ENCODE measurements around the gene XYLT1. TPM values are rescaled to one million over a fixed set of nuclear protein-coding genes. Genes with fewer than 3 reads are reported as not detected.

The XYLT1 gene
- total RNA-seq, 1 donor from 2014 or later, result 12.3 TPM

- Mint-ChIP-seq H3K27ac (no peak overlapping the region), H3K4me3 (ENCODE audit: low read depth) (no peak overlapping the region), H3K9me3 (ENCODE audit: low read depth) (no peaks in the 10 kb centered on the region), H3K27me3 (no peaks in the 10 kb centered on the region), H3K4me1 (ENCODE audit: low read depth) (peaks cover 23% of the 10 kb centered on the region), H3K36me3 (ENCODE audit: insufficient read depth) (no peaks in the 10 kb centered on the region)
- DNase-seq (ENCODE audit: low spot score, unreplicated experiment), result no peak
- TF ChIP-seq CTCF (IDR thresholded peaks at IDR 0.05; ENCODE audit: unreplicated experiment), result no peak
These were observed 197.6 kb downstream of the XYLT1 start for GRCh38 chr16:17273142-17273561.

- no peak for TF ChIP-seq CTCF (IDR thresholded peaks at IDR 0.05; ENCODE audit: unreplicated experiment)
- DNase-seq (ENCODE audit: low spot score, unreplicated experiment), result no peak
- no peak overlapping the region for H3K27ac Mint-ChIP-seq
- no peaks in the 10 kb centered on the region for H3K27me3 Mint-ChIP-seq
- H3K36me3 Mint-ChIP-seq (ENCODE audit: insufficient read depth), result no peaks in the 10 kb centered on the region
- peaks cover 23% of the 10 kb centered on the region for H3K4me1 Mint-ChIP-seq (ENCODE audit: low read depth)
- no peak overlapping the region for H3K4me3 Mint-ChIP-seq (ENCODE audit: low read depth)
- no peaks in the 10 kb centered on the region for H3K9me3 Mint-ChIP-seq (ENCODE audit: low read depth)
These were observed 198.0 kb downstream of the XYLT1 start for GRCh38 chr16:17272716-17273115.

GRCh38 chr16:17271687-17272086 is 199.1 kb downstream of the XYLT1 start:
- H3K9me3 Mint-ChIP-seq (ENCODE audit: low read depth), result no peaks in the 10 kb centered on the region
- H3K27me3 Mint-ChIP-seq, result no peaks in the 10 kb centered on the region
- no peak overlapping the region for H3K4me3 Mint-ChIP-seq (ENCODE audit: low read depth)
- no peaks in the 10 kb centered on the region for H3K36me3 Mint-ChIP-seq (ENCODE audit: insufficient read depth)
- TF ChIP-seq CTCF (IDR thresholded peaks at IDR 0.05; ENCODE audit: unreplicated experiment), result no peak
- no peak for DNase-seq (ENCODE audit: low spot score, unreplicated experiment)
- H3K27ac Mint-ChIP-seq, result no peak overlapping the region
- H3K4me1 Mint-ChIP-seq (ENCODE audit: low read depth), result peaks cover 23% of the 10 kb centered on the region

DNA sequence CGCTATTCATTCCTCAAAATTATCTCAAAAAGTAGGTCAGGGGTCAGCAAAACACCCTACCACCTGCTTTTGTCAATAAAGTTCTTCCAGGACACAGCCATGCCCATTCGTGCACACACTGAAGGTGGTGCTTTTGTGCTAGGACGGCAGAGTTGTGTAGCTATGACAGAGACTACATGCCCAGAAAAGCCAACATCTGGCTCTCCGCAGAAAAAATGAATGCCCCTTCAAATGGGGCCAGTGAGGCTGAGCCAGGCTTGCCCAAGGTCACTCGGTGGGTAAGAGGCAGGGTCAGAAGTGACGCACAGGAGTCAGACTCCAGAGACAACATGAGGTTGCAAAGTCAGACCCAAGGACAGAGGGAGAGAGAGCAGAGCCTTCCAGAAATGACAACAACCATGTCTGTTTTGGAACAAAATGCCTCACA is 200.1 kb downstream of the XYLT1 start:
- no peak for TF ChIP-seq CTCF (IDR thresholded peaks at IDR 0.05; ENCODE audit: unreplicated experiment)
- Mint-ChIP-seq H3K4me3 (ENCODE audit: low read depth) (no peak overlapping the region), H3K9me3 (ENCODE audit: low read depth) (no peaks in the 10 kb centered on the region), H3K4me1 (ENCODE audit: low read depth) (peaks cover 23% of the 10 kb centered on the region), H3K36me3 (ENCODE audit: insufficient read depth) (no peaks in the 10 kb centered on the region), H3K27ac (no peak overlapping the region), H3K27me3 (no peaks in the 10 kb centered on the region)
- no peak for DNase-seq (ENCODE audit: low spot score, unreplicated experiment)

- Mint-ChIP-seq H3K27me3 (no peaks in the 10 kb centered on the region), H3K36me3 (ENCODE audit: insufficient read depth) (no peaks in the 10 kb centered on the region), H3K27ac (peak overlapping the region; percentile 43), H3K9me3 (ENCODE audit: low read depth) (no peaks in the 10 kb centered on the region), H3K4me3 (ENCODE audit: low read depth) (no peak overlapping the region), H3K4me1 (ENCODE audit: low read depth) (peaks cover 18% of the 10 kb centered on the region)
- TF ChIP-seq CTCF (IDR thresholded peaks at IDR 0.05; ENCODE audit: unreplicated experiment), result no peak
- DNase-seq (ENCODE audit: low spot score, unreplicated experiment), result no peak
These were observed 200.6 kb downstream of the XYLT1 start for GRCh38 chr16:17270111-17270510.
